ENCODE data around the gene HIVEP3. TPM values are rescaled to one million over a fixed set of nuclear protein-coding genes. Genes with fewer than 3 reads are reported as not detected.

The HIVEP3 gene
- total RNA-seq, 1 donor from 2014 or later = 5.8 TPM

DNA sequence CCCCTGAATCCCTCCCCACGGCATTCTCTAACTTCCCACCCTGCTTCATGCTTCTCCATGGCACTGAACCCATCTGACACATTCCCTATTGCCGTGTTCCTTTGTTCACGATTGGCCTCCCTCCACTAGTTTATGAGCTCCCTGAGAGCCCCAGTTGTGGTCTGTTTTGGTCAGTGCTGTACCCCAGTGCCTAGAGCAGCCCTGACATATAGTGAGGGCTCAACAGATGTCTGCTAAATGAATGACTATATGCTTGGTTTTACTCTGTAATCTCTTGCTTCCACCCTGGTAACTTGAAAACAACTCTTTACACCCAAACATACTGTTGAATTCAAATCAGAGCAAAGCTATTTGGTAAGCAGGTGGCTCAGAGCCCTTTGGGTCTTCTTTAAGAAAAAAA, 263.1 kb downstream of the HIVEP3 start:
- Histone ChIP-seq H3K27me3 (ENCODE audit: control insufficient read depth, insufficient read depth, low read length) (no peaks in the 10 kb centered on the region), H3K4me3 (ENCODE audit: low read depth, low read length) (no peak overlapping the region), H3K36me3 (ENCODE audit: control insufficient read depth, insufficient read depth, low read length) (no peaks in the 10 kb centered on the region)
- TF ChIP-seq CTCF (IDR thresholded peaks at IDR 0.05; ENCODE audit: insufficient read depth, low read length, poor library complexity, severe bottlenecking) = no peak
- no peak for DNase-seq (ENCODE audit: low read depth)

GRCh38 chr1:41653574-41653973, 265.1 kb downstream of the HIVEP3 start:
- Histone ChIP-seq H3K27me3 (ENCODE audit: control insufficient read depth, insufficient read depth, low read length) (no peaks in the 10 kb centered on the region), H3K4me3 (ENCODE audit: low read depth, low read length) (no peak overlapping the region), H3K36me3 (ENCODE audit: control insufficient read depth, insufficient read depth, low read length) (no peaks in the 10 kb centered on the region)
- no peak for TF ChIP-seq CTCF (IDR thresholded peaks at IDR 0.05; ENCODE audit: insufficient read depth, low read length, poor library complexity, severe bottlenecking)
- no peak for DNase-seq (ENCODE audit: low read depth)

- no peak for DNase-seq (ENCODE audit: low read depth)
- no peaks in the 10 kb centered on the region for H3K36me3 ChIP-seq (ENCODE audit: control insufficient read depth, insufficient read depth, low read length)
- H3K27me3 ChIP-seq (ENCODE audit: control insufficient read depth, insufficient read depth, low read length) = no peaks in the 10 kb centered on the region
- TF ChIP-seq CTCF (IDR thresholded peaks at IDR 0.05; ENCODE audit: insufficient read depth, low read length, poor library complexity, severe bottlenecking) = no peak
- no peak overlapping the region for H3K4me3 ChIP-seq (ENCODE audit: low read depth, low read length)
Measured at GRCh38 chr1:41652384-41653265, 266.1 kb downstream of the HIVEP3 start.

DNA sequence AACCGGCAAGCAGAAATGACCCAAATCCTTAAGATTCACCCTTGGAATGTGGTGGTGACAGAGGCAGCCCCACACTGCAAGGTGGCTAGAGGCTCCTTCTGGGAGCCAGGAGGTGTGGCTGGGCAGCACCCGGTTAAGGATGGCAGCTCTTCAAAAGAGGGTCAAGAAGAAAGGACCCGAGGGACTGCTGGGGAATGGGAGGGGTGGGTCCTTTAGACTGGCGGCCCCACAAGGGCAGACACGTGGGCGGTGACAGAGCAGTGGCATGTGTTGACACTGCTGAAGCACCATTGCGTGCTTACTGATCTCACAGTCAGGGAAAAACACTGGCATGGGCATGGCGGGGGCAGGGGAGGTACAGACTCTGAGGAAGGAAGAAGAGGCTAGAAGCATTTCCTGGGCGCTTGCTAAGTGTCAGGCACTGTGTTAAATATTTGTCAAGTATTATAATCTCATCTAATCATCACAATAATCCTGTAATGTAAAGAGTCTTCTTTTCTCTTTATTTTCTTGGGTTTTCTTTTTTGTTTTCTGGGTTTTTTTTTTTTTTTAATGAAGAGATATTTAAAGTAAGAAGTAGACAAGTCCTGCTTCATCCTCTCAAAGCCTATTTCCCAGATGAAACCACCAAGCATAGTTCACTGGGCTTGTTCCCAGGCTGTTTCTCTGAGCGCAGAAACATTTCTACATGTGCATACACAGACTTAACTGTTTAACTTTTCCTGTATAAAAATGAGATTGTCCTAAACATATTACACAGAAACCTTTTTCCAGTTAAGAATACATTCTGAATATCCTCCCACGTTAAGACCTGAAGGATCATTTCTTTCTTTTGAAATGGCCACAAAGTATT, 268.5 kb downstream of the HIVEP3 start:
- H3K27me3 ChIP-seq (ENCODE audit: control insufficient read depth, insufficient read depth, low read length) = no peaks in the 10 kb centered on the region
- TF ChIP-seq CTCF (IDR thresholded peaks at IDR 0.05; ENCODE audit: insufficient read depth, low read length, poor library complexity, severe bottlenecking) = no peak
- no peak for DNase-seq (ENCODE audit: low read depth)
- no peak overlapping the region for H3K4me3 ChIP-seq (ENCODE audit: low read depth, low read length)
- no peaks in the 10 kb centered on the region for H3K36me3 ChIP-seq (ENCODE audit: control insufficient read depth, insufficient read depth, low read length)

DNA sequence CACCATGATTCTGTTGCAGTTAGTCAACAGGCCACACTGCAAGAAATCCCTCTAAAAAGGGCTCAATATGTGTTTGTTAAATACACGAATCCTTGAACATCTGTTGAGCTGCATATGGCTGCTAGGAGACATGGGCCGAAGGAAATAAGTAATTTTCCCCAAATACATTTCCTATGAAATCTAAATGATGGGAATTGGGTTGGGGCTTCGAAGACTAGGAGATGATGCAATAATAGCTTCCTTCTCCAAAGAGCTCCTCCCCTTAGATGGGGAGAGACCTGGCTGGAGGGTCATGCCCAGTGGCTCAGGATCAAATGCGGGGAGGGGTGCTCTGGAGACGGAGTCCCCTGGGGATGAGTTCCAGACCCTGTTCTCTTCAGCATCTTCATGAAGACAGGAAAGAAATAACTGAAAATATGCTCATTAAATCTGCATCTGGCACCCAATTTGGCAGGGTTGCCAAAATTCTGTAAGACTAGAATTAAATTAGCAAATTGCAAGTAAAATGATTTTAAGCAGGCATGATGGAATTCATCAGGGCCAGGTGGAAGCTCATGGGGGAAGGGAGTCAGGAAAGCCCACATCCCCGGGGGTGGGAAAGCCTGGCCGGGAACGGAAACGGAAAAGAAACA, 269.2 kb downstream of the HIVEP3 start:
- Histone ChIP-seq H3K4me3 (ENCODE audit: low read depth, low read length) (no peak overlapping the region), H3K36me3 (ENCODE audit: control insufficient read depth, insufficient read depth, low read length) (no peaks in the 10 kb centered on the region), H3K27me3 (ENCODE audit: control insufficient read depth, insufficient read depth, low read length) (no peaks in the 10 kb centered on the region)
- no peak for DNase-seq (ENCODE audit: low read depth)
- no peak for TF ChIP-seq CTCF (IDR thresholded peaks at IDR 0.05; ENCODE audit: insufficient read depth, low read length, poor library complexity, severe bottlenecking)
